Lower leg skin (tissue), 4 donors: ENCODE results near the gene SMG7. TPM values are rescaled to one million over a fixed set of nuclear protein-coding genes. Genes with fewer than 3 reads are reported as not detected.

Experiments used
- DNase-seq, 2 donors: peaks; one replicate each; pipeline ENCODE4 v3.0.0-alpha.2; 2019; ENCODE audit warnings: low spot score in 2 of 2
- H3K4me3 ChIP-seq: fragments of 200-600 bp; sonication (generic); 2 replicates; pipeline ENCODE4 v1.5.1; 2017; ENCODE audit warnings: mild to moderate bottlenecking, low read depth; ENCODE audit not compliant: poor library complexity, severe bottlenecking
- CTCF ChIP-seq, 3 donors: fragments of 450-650 bp; IDR thresholded peaks; one replicate each; pipeline ENCODE4 v1.5.1; 2016; ENCODE audit warnings: antibody characterized with exemption in 3 of 3, mild to moderate bottlenecking in 3 of 3, moderate library complexity in 2 of 3
- POLR2A ChIP-seq, 2 donors: fragments of 450-650 bp; IDR thresholded peaks; one replicate each; pipeline ENCODE4 v1.6.1; 2016 to 2017; ENCODE audit warnings: antibody characterized with exemption in 2 of 2, mild to moderate bottlenecking in 1 of 2, moderate library complexity in 1 of 2
- WGBS, 2 donors: methylation state at CpG; one replicate each; pipeline ENCODE4 v1.1.5; 2018; 5-methylcytosine and 5-hydroxymethylcytosine counted together
- intact Hi-C: fragments of 100-400 bp; cut with DNase I; formaldehyde crosslinking; loops from one replicate; pipeline ENCODE4 v1.15.0; 2023; ENCODE audit warnings: low total_unique reads
- total RNA-seq, 4 donors: library from RNA; depleted of rRNA; stranded (reverse); fragments of >200 nt; gene quantifications; one replicate each; pipeline ENCODE4 v1.1.0, GENCODE V29; 2016

Gene SMG7
- total RNA-seq, 4 donors from 2014 or later: 34.8 to 57.9 (median 42.6) TPM

GRCh38 chr1:183546427-183546826 lies 74.1 kb downstream of the SMG7 start:
- no peak for DNase-seq
- 84 to 92% methylated on average over 2 of the region's 2 CpGs for WGBS, 2 donors
- TF ChIP-seq POLR2A (IDR thresholded peaks at IDR 0.05): no peak
- TF ChIP-seq CTCF (IDR thresholded peaks at IDR 0.05): no peak
- intact Hi-C loops: no loop called here
- no peak overlapping the region for H3K4me3 ChIP-seq

- TF ChIP-seq POLR2A (IDR thresholded peaks at IDR 0.05): no peak
- TF ChIP-seq CTCF (IDR thresholded peaks at IDR 0.05): no peak
- intact Hi-C loops: no loop called here
- 90 to 95% methylated on average over 1 of the region's 1 CpG for WGBS, 2 donors
- H3K4me3 ChIP-seq: no peak overlapping the region
- no peak for DNase-seq
These were observed 75.8 kb downstream of the SMG7 start for GRCh38 chr1:183548116-183548515.

- TF ChIP-seq POLR2A (IDR thresholded peaks at IDR 0.05) (no peak), CTCF (IDR thresholded peaks at IDR 0.05) (no peak)
- no peak overlapping the region for H3K4me3 ChIP-seq
- DNase-seq: no peak
- 50 to 51% methylated on average over 3 of the region's 3 CpGs for WGBS, 2 donors
- intact Hi-C loops: no loop called here
These were observed 78.6 kb downstream of the SMG7 start for GRCh38 chr1:183550915-183551314.

GRCh38 chr1:183551924-183552323 lies 79.6 kb downstream of the SMG7 start:
- TF ChIP-seq POLR2A (IDR thresholded peaks at IDR 0.05): no peak
- TF ChIP-seq CTCF (IDR thresholded peaks at IDR 0.05): no peak
- H3K4me3 ChIP-seq: no peak overlapping the region
- intact Hi-C loops: no loop called here
- peak in 1 of 2 donors; percentile 79 for DNase-seq
- 86 to 88% methylated on average over 9 of the region's 9 CpGs for WGBS, 2 donors

- 84 to 90% methylated on average over 7 of the region's 7 CpGs for WGBS, 2 donors
- intact Hi-C loops: no loop called here
- H3K4me3 ChIP-seq: no peak overlapping the region
- TF ChIP-seq POLR2A (IDR thresholded peaks at IDR 0.05) (no peak), CTCF (IDR thresholded peaks at IDR 0.05) (no peak)
- no peak for DNase-seq
These were observed 80.1 kb downstream of the SMG7 start for GRCh38 chr1:183552441-183552840.

GRCh38 chr1:183552891-183553290 lies 80.6 kb downstream of the SMG7 start:
- TF ChIP-seq POLR2A (IDR thresholded peaks at IDR 0.05) (no peak), CTCF (IDR thresholded peaks at IDR 0.05) (no peak)
- no peak for DNase-seq
- 81 to 85% methylated on average over 6 of the region's 6 CpGs for WGBS, 2 donors
- intact Hi-C loops: no loop called here
- no peak overlapping the region for H3K4me3 ChIP-seq
